A673 (cell line): ENCODE data around the gene SMIM45.

Experiments
- BruUV-seq: library from RNA; stranded (reverse); fragments of 400-500 nt; replicated peaks from 2 replicates; lab custom pipeline; 2021; lab: Mats Ljungman, UMichigan
- CTCF ChIA-PET: fragments of 300-600 bp; sonication (Branson Sonifier 250); formaldehyde crosslinking; loops from one replicate; lab custom pipeline; 2022; ENCODE audit warnings: antibody characterized with exemption; lab: Charles Lee
- POLR2A ChIA-PET: fragments of 300-600 bp; sonication (Branson Sonifier 250); formaldehyde crosslinking; loops from one replicate; lab custom pipeline; 2022; ENCODE audit warnings: antibody characterized with exemption; ENCODE audit not compliant: low non-redundant PET; lab: Charles Lee
- DNase-seq: peaks from one replicate; pipeline ENCODE4 v3.0.0-alpha.2; 2015; ENCODE audit warnings: low spot score
- H3K27ac ChIP-seq: fragments of 200-600 bp; sonication (generic); 2 replicates; pipeline ENCODE4 v1.5.1; 2016; ENCODE audit warnings: mixed run types, low read depth, mild to moderate bottlenecking, mixed read lengths, antibody characterized with exemption, low read length; ENCODE audit not compliant: poor library complexity, severe bottlenecking
- H3K27me3 ChIP-seq: fragments of 200-600 bp; sonication (generic); replicated peaks from 2 replicates; pipeline ENCODE4 v1.6.1; 2017; ENCODE audit warnings: mixed run types, low read depth, mild to moderate bottlenecking, mixed read lengths, antibody characterized with exemption, low read length; ENCODE audit not compliant: insufficient read depth, poor library complexity
- H3K36me3 ChIP-seq: fragments of 200-600 bp; sonication (generic); 2 replicates; pipeline ENCODE4 v1.6.1; 2016; ENCODE audit warnings: mixed run types, mild to moderate bottlenecking, mixed read lengths, antibody characterized with exemption, low read length; ENCODE audit not compliant: insufficient read depth, poor library complexity, severe bottlenecking
- H3K4me1 ChIP-seq: fragments of 200-600 bp; sonication (generic); 2 replicates; pipeline ENCODE4 v1.6.1; 2017; ENCODE audit warnings: mixed run types, mild to moderate bottlenecking, mixed read lengths, antibody characterized with exemption, low read length; ENCODE audit not compliant: insufficient read depth, poor library complexity, severe bottlenecking
- H3K4me3 ChIP-seq: fragments of 200-600 bp; sonication (generic); 2 replicates; pipeline ENCODE4 v1.5.1; 2016; ENCODE audit warnings: low read depth, mixed run types, mild to moderate bottlenecking, mixed read lengths, low read length; ENCODE audit not compliant: poor library complexity, severe bottlenecking
- H3K9me3 ChIP-seq: fragments of 200-600 bp; sonication (generic); 2 replicates; pipeline ENCODE4 v1.6.1; 2016; ENCODE audit warnings: mixed run types, low read depth, mild to moderate bottlenecking, mixed read lengths, antibody characterized with exemption, low read length; ENCODE audit not compliant: poor library complexity, severe bottlenecking
- EZH2 ChIP-seq: fragments of 200-600 bp; sonication (generic); IDR thresholded peaks from 2 replicates; pipeline ENCODE4 v1.6.1; 2017; ENCODE audit warnings: borderline replicate concordance, low read depth, mild to moderate bottlenecking, mixed read lengths, antibody characterized with exemption, low read length; ENCODE audit not compliant: poor library complexity, severe bottlenecking
- intact Hi-C: fragments of 100-400 bp; cut with micrococcal nuclease; formaldehyde crosslinking; loops from one replicate; pipeline ENCODE4 v1.10.0; 2022; ENCODE audit not compliant: unreplicated experiment
- TF ChIP-seq, protein P1 (sequence below): fragments of 300-800, 200-600 bp; sonication (generic); conservative IDR thresholded peaks from 2 replicates; pipeline ENCODE4 v1.5.1; 2017; ENCODE audit warnings: low read depth, mild to moderate bottlenecking, antibody characterized with exemption, low read length, moderate library complexity, mixed read lengths

The SMIM45 gene

DNA sequence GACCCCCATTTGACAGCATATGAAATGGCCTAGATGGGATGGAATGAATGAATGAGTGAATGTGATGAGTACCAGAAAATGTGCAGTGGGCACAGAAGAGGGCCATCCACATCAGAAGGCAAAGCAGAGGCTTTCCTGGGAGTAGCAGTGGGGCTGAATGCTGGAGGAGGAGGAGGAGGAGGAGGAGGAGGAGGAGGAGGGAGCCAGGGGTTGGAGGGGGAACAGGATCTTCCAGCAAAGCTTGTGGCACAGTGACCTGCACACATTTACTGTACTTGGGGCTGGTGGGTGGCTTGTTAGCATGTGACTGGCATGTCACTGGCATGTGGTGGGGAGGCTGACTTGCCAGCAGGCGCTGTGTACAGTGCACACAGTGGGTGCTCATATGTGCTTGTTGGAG, 26.8 kb downstream of the SMIM45 start:
- peaks cover 29% of the 10 kb centered on the region for H3K27me3 ChIP-seq
- ChIA-PET POLR2A (no interaction called here), CTCF (no interaction called here)
- H3K36me3 ChIP-seq: no peaks in the 10 kb centered on the region
- H3K4me3 ChIP-seq: no peak overlapping the region
- no peak for DNase-seq
- H3K9me3 ChIP-seq: no peaks in the 10 kb centered on the region
- BruUV-seq: no TSS peak
- no peak overlapping the region for H3K27ac ChIP-seq
- no peak for TF ChIP-seq EZH2
- TF ChIP-seq, protein P1, sequence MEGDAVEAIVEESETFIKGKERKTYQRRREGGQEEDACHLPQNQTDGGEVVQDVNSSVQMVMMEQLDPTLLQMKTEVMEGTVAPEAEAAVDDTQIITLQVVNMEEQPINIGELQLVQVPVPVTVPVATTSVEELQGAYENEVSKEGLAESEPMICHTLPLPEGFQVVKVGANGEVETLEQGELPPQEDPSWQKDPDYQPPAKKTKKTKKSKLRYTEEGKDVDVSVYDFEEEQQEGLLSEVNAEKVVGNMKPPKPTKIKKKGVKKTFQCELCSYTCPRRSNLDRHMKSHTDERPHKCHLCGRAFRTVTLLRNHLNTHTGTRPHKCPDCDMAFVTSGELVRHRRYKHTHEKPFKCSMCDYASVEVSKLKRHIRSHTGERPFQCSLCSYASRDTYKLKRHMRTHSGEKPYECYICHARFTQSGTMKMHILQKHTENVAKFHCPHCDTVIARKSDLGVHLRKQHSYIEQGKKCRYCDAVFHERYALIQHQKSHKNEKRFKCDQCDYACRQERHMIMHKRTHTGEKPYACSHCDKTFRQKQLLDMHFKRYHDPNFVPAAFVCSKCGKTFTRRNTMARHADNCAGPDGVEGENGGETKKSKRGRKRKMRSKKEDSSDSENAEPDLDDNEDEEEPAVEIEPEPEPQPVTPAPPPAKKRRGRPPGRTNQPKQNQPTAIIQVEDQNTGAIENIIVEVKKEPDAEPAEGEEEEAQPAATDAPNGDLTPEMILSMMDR: no peak
- H3K4me1 ChIP-seq: peaks cover 12% of the 10 kb centered on the region
- intact Hi-C loops: no loop called here

DNA sequence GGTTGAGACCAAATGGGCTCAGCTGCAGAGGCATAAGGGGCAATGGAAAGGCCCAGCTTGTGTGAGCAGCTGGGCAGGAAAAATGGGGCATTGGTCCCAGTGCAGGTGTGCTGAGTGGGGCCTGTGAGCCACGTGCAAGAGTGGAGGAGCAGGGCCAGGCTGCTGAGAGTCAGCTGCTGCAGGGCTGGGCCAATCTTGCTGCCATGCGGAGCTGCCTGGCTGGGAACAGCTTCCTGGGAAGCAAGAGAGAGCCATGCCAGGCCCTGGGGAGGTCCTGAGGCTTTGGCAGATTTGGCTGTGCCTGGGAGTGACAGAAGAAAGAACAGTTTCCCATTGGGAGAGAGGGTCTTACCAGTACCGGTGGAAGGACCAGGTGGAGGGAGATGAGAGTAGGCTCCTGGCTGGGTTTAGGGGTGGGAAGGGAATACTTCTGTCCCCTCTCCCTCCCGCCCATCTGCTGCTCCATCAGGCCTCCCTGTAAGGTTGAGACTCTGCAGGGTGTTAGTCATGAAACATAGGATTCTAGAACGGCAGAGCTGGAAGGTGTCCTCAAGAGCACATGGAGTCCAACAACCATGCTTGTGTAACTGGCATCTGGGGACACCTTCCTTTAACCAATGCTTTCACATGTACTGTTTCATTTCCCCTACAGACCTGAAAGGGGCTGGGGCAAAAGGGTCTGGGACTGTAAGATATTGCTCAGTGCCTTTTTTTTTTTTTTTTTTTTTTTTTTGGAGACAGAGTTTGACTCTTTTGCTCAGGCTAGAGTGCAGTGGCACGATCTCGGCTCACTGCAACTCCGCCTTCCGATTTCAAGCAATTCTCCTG, 27.7 kb downstream of the SMIM45 start:
- Histone ChIP-seq H3K4me1 (peaks cover 12% of the 10 kb centered on the region), H3K27me3 (peaks cover 29% of the 10 kb centered on the region), H3K9me3 (no peaks in the 10 kb centered on the region), H3K4me3 (no peak overlapping the region), H3K36me3 (no peaks in the 10 kb centered on the region), H3K27ac (no peak overlapping the region)
- TF ChIP-seq EZH2: no peak
- TF ChIP-seq, protein P1: no peak
- BruUV-seq: no TSS peak
- intact Hi-C loops: no loop called here
- DNase-seq: no peak
- ChIA-PET POLR2A (no interaction called here), CTCF (no interaction called here)

DNA sequence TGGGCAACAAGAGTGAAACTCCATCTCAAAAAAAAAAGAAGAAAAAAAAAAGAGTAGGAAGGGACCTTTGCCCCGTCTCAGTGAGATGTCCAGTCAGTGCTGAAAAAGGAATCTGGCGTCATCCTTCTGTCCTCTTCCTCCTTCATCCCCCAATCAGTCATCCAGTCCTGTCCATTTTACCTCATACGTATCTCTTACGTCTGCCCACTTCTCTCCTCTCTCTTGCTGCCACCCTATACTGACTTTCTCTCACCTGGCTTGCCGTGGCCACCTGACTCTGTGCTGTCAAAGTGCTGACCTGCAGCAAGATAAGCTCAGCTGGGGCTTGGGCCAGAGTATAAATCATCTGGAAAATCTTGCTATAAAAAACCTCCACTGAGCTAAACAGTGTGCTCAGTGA, 30.9 kb downstream of the SMIM45 start:
- POLR2A ChIA-PET: interaction anchor here (0.6 kb wide), 1 partner anchor 27 kb away, joined by 3 read pairs; no protein-coding TSS in a partner anchor
- BruUV-seq: no TSS peak
- H3K27me3 ChIP-seq: peaks cover 1% of the 10 kb centered on the region
- TF ChIP-seq, protein P1: no peak
- TF ChIP-seq EZH2: no peak
- CTCF ChIA-PET: interaction anchor here (0.6 kb wide), 1 partner anchor 124 kb away, joined by 5 read pairs; no protein-coding TSS in a partner anchor
- no peaks in the 10 kb centered on the region for H3K36me3 ChIP-seq
- intact Hi-C loops: no loop called here
- no peak overlapping the region for H3K4me3 ChIP-seq
- H3K4me1 ChIP-seq: no peaks in the 10 kb centered on the region
- DNase-seq: no peak
- no peak overlapping the region for H3K27ac ChIP-seq
- H3K9me3 ChIP-seq: no peaks in the 10 kb centered on the region
